Measurements from ENCODE around the gene COTL1. TPM values are rescaled to one million over a fixed set of nuclear protein-coding genes. Genes with fewer than 3 reads are reported as not detected.

Gene COTL1
- total and polyA plus RNA-seq, 2 donors from 2014 or later: 122 to 136 TPM

DNA sequence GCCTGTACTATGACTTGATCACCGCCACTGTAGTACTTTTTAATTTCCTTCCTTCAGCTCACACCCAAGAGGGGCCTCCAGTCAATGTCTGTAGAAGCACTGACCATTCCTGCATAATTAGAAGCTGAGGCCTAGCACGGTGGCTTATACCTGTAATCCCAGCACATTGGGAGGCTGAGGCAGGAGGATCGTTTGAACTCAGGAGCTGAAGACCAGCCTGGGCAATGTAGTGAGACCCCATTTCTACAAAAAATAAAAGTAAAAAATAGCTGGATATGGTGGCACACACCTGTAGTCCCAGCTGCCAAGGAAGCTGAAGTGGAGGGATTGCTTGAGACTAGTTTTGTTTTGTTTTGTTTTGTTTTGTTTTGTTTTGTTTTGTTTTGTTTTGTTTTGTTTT is 36.4 kb upstream of the COTL1 start:
- TF ChIP-seq, protein P1, sequence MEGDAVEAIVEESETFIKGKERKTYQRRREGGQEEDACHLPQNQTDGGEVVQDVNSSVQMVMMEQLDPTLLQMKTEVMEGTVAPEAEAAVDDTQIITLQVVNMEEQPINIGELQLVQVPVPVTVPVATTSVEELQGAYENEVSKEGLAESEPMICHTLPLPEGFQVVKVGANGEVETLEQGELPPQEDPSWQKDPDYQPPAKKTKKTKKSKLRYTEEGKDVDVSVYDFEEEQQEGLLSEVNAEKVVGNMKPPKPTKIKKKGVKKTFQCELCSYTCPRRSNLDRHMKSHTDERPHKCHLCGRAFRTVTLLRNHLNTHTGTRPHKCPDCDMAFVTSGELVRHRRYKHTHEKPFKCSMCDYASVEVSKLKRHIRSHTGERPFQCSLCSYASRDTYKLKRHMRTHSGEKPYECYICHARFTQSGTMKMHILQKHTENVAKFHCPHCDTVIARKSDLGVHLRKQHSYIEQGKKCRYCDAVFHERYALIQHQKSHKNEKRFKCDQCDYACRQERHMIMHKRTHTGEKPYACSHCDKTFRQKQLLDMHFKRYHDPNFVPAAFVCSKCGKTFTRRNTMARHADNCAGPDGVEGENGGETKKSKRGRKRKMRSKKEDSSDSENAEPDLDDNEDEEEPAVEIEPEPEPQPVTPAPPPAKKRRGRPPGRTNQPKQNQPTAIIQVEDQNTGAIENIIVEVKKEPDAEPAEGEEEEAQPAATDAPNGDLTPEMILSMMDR (IDR thresholded peaks at IDR 0.05; ENCODE audit: borderline replicate concordance, extremely low read depth, insufficient read depth): no peak
- FAIRE-seq (no peak), DNase-seq (no peak)
- no peak overlapping the region for H3K4me3 ChIP-seq (ENCODE audit: low read length in 3 of 3)
- H3K4me1 ChIP-seq (ENCODE audit: control insufficient read depth in 2 of 3, insufficient read depth in 2 of 3, low read depth in 1 of 3, low read length in 3 of 3): peaks cover 0 to 4% (median 0%) of the 10 kb centered on the region in 3 donors
- H3K36me3 ChIP-seq (ENCODE audit: control insufficient read depth in 2 of 3, insufficient read depth in 3 of 3, low read length in 3 of 3): peaks cover 0 to 45% (median 20%) of the 10 kb centered on the region in 3 donors
- intact Hi-C loops (cut with DNase I): no loop called here
- no peaks in the 10 kb centered on the region for H3K27me3 ChIP-seq (ENCODE audit: control insufficient read depth, insufficient read depth, low read length)
- H3K9me3 ChIP-seq (ENCODE audit: control insufficient read depth in 2 of 3, insufficient read depth in 1 of 3, low read length in 3 of 3): no peaks in the 10 kb centered on the region
- H3K9ac ChIP-seq (ENCODE audit: low read length in 3 of 3): no peak overlapping the region
- H3K27ac ChIP-seq (ENCODE audit: low read depth in 2 of 2, low read length in 2 of 2): no peak overlapping the region

DNA sequence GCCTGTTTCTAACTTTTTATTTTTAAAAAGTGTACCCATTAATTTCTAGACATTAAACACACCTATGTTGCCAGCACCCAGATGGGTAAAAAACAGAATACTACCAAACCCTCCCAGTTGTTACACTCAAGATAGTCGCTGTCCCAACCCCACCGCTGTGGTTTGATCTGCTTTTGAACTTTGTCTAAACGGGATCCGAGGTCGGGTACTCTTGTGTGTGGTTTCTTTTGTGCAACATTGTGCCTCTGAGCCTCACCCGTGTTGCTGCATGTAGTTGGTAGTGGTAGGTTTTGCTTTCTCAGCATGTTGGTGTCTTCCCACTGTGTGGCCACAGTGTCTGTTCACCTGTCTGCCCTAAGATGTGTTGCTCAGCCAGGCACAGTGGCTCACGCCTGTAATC is 34.7 kb upstream of the COTL1 start:
- Histone ChIP-seq H3K27me3 (ENCODE audit: control insufficient read depth, insufficient read depth, low read length) (no peaks in the 10 kb centered on the region), H3K4me1 (ENCODE audit: control insufficient read depth in 2 of 3, insufficient read depth in 2 of 3, low read depth in 1 of 3, low read length in 3 of 3) (peaks cover 0 to 11% (median 4%) of the 10 kb centered on the region in 3 donors), H3K27ac (ENCODE audit: low read depth in 2 of 2, low read length in 2 of 2) (no peak overlapping the region), H3K9me3 (ENCODE audit: control insufficient read depth in 2 of 3, insufficient read depth in 1 of 3, low read length in 3 of 3) (no peaks in the 10 kb centered on the region), H3K9ac (ENCODE audit: low read length in 3 of 3) (no peak overlapping the region), H3K36me3 (ENCODE audit: control insufficient read depth in 2 of 3, insufficient read depth in 3 of 3, low read length in 3 of 3) (peaks cover 0 to 28% (median 10%) of the 10 kb centered on the region in 3 donors), H3K4me3 (ENCODE audit: low read length in 3 of 3) (no peak overlapping the region)
- FAIRE-seq (no peak), DNase-seq (peak in 1 of 5 donors; percentile 22)
- intact Hi-C loops (cut with DNase I): no loop called here
- TF ChIP-seq, protein P1 (IDR thresholded peaks at IDR 0.05; ENCODE audit: borderline replicate concordance, extremely low read depth, insufficient read depth): no peak

DNA sequence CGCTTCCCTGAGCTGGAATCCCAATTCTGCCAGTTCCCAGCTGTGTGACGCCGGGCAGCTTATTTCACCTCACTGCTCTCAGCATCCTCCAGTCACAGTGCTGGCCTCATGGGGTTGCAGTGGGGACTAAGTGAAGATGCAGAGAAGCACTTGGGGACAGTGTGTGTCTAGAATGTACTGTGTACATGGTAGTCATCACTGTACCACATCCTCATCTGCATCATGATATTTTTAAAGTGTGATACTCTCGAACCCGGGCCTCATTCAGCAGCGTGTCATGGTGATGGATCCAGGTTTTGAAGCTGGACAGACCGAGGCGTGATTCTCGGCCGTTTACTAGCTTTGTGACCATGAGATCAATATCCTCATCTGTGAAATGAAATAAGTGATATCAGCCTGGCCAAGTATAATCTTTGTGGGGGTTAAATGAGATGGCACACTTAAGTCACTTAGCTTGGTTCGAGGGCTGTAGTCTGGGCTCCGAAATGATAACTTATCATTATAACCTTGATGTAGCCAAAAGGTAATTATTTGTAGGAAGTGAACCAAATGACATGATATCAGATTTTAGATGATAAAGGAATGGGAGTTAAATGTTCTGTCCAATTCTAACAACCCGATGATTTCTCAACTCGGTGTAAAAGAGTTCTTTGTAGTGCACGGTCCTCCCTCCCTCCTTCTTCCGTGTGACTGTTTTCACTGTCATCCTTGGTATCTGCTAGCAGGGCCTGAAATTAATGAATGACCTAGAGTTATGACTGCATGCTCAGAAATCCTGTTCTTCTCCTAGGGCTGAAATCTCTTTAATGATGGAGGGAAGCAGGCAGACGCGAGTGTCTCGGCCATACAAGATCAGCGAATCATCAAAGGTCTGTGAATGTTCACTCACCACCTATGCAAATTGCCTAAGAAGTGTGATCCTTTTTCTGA is 32.4 kb upstream of the COTL1 start:
- peaks cover 0 to 12% (median 6%) of the 10 kb centered on the region in 3 donors for H3K4me1 ChIP-seq (ENCODE audit: control insufficient read depth in 2 of 3, insufficient read depth in 2 of 3, low read depth in 1 of 3, low read length in 3 of 3)
- no peak for FAIRE-seq
- TF ChIP-seq, protein P1 (IDR thresholded peaks at IDR 0.05; ENCODE audit: borderline replicate concordance, extremely low read depth, insufficient read depth): no peak
- peak in 1 of 5 donors; percentile 20 for DNase-seq
- H3K27me3 ChIP-seq (ENCODE audit: control insufficient read depth, insufficient read depth, low read length): no peaks in the 10 kb centered on the region
- no peak overlapping the region for H3K27ac ChIP-seq (ENCODE audit: low read depth in 2 of 2, low read length in 2 of 2)
- peaks cover 0 to 20% (median 5%) of the 10 kb centered on the region in 3 donors for H3K36me3 ChIP-seq (ENCODE audit: control insufficient read depth in 2 of 3, insufficient read depth in 3 of 3, low read length in 3 of 3)
- no peaks in the 10 kb centered on the region for H3K9me3 ChIP-seq (ENCODE audit: control insufficient read depth in 2 of 3, insufficient read depth in 1 of 3, low read length in 3 of 3)
- intact Hi-C loops (cut with DNase I): no loop called here
- no peak overlapping the region for H3K9ac ChIP-seq (ENCODE audit: low read length in 3 of 3)
- no peak overlapping the region for H3K4me3 ChIP-seq (ENCODE audit: low read length in 3 of 3)

Data from kidney (tissue), 14 donors.